GM12801 (cell line): ENCODE results near the gene CAMK2A.

Experiments used
- TF ChIP-seq, protein P1 (sequence below): IDR thresholded peaks from one replicate; pipeline ENCODE4 v1.5.1; 2011; ENCODE audit warnings: control low read depth; ENCODE audit not compliant: insufficient read length; ENCODE audit errors: extremely low read depth

Gene CAMK2A

DNA sequence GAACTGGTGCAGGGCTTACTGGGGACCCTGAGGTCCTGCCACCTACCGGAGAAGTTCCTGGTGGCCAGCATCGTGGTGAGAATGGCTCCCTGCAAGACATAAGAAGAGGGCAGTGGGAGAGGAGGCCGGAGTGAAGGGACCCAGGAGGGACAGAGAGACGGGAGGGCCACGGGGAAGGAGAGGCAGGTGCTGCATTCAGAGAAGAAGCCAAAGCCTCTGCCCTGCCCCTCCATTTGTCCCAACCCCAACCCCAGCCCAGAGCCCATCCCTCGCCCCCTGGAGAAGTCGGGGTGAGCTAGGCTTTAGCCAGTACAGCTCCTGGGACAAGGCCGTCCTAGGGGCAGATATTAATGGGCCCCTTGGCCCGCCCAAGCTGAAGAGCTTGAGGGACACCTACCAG is 41.8 kb downstream of the CAMK2A start:
- TF ChIP-seq, protein P1, sequence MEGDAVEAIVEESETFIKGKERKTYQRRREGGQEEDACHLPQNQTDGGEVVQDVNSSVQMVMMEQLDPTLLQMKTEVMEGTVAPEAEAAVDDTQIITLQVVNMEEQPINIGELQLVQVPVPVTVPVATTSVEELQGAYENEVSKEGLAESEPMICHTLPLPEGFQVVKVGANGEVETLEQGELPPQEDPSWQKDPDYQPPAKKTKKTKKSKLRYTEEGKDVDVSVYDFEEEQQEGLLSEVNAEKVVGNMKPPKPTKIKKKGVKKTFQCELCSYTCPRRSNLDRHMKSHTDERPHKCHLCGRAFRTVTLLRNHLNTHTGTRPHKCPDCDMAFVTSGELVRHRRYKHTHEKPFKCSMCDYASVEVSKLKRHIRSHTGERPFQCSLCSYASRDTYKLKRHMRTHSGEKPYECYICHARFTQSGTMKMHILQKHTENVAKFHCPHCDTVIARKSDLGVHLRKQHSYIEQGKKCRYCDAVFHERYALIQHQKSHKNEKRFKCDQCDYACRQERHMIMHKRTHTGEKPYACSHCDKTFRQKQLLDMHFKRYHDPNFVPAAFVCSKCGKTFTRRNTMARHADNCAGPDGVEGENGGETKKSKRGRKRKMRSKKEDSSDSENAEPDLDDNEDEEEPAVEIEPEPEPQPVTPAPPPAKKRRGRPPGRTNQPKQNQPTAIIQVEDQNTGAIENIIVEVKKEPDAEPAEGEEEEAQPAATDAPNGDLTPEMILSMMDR: no peak

DNA sequence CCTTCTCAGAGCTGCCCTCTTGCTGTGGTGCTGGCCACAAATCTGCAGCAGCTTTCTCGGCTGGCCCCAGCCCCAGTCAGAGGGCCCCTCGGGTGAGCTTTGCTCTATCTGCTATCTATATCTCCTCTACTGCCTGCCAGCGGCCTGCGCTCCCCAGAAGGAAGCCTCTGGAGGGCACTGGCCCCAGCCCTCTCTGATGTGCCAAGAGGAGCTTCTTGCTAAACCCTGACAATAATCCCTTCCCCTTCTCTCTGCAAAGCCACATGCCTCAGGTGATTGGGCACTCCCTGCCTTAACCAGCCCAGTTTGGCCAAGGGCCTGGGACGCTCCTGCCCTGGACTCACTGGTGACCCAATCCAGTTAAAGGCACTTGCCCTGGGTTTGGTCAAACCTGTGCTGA is 42.7 kb downstream of the CAMK2A start:
- TF ChIP-seq, protein P1: no peak

DNA sequence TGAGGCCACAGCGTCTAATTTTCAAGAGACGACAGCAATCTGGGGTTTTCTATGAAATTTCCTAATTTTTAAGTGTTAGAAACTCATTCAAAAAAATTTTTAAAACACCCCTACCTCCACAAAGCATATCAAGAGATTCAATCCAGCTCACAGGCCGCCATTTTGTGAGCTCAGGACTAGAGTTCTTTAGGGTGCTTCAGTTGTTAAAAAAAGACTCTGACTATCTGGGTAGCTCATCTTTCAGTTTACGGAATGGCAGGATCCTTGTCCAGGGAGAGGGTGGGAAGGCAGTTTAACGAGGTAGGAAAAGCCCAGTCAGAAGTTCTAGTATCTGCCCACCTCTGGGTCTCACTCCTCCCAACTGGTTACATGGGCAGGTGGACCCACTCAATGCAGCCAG is 43.1 kb downstream of the CAMK2A start:
- TF ChIP-seq, protein P1: no peak

DNA sequence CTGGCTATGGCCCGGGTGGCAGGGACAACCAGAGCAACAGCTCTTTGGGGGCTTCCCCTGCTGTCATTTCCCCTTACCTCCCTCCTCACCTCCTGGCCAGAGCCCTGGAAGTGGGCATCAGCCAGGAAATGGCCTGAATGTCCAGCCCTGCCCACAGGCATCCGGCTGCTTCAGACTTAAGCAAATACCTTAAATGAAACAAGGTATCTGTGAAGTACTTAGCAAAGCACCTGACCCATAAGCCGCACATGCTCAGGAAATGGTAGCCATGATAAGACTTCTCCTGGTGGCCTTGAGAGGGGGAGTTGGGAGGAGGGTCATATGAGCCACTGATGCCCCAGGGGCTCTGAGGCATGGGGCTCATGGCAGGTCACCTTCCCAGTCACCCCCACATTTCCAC is 43.8 kb downstream of the CAMK2A start:
- TF ChIP-seq, protein P1: no peak

DNA sequence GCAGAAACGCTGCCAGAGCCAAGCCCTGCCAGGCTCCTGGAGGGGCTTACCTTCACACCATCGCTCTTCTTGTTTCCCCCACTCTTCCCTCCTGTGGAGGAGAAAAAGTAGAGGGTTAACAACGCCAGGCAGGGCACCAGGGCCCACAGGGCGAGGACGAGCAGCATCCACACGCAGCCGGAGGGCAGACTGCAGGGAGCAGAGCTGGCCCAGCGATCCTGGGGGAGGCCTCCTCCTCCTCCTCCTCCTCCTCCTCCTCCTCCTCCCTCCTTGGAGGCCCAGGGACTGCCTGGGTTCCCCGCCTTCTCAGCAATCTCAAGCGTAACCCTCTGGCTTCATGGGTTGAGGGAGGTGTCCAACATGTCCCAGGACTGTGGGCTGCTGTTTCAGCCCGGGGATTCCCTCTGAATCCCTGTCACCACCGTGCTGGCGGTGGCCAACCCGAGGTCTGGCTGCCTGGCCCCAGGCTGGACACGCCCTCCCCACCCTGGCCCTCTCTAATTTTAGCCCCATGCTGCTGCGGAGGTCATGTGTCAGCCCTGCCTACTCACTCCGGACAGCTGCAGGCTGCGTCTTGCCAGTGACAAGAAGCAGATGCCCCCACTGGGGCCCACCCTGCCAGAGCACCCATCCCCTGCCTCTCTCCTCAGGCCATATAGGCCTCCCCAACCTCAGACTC is 44.3 kb downstream of the CAMK2A start:
- TF ChIP-seq, protein P1: no peak

DNA sequence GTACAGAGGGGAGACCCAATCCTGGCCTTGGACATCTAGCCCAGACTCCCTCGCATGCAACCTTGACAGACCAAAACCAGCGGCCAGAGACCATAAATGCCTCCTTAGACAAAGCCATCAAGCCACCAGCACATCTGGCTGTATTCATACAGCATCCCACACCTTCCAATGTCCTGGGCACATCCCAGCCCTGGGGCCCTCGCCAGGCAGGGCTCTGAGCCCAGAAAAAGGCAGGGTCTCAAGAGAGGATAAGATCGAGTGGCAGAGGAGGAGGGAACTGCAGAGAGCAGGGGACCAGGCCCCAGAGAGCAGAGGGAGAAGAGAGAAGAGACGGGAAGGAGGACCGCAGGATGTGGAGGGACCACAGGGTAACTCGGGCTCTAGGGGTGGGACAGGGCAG is 45.4 kb downstream of the CAMK2A start:
- TF ChIP-seq, protein P1: no peak

DNA sequence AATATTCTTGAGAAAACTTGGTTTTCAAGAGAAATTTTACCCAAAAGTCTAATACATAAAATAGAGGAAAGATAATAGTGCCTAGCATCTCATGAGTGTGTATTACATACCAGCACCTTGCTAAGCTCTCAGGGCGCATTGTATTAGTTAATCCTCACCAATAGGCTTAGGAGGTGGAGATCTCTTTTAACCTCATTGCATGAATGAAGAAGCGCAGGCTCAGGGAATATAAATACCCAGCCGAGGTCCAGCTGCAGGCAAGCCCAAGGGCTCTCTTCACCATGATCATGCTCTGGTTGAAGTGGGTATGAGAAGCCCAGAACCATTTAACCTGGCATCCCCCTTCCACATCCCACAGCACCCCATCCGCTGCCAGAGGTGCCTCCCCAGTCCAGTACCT is 46.0 kb downstream of the CAMK2A start:
- TF ChIP-seq, protein P1: no peak
